CD4-positive, CD25-positive, alpha-beta regulatory T cell (primary cell): Measurements from ENCODE around the gene SLC5A9. TPM values are rescaled to one million over a fixed set of nuclear protein-coding genes. Genes with fewer than 3 reads are reported as not detected.

Experiments
- ATAC-seq, 2 donors: fragments of 150-1000 bp; cut with Tn5 transposase; one replicate each; pipeline ENCODE4 v1.10.0; 2021; ENCODE audit warnings: low read depth in 2 of 2, moderate number of reproducible peaks in 2 of 2, moderate library complexity in 1 of 2
- DNase-seq, 3 donors: peaks; one replicate each; pipeline versions ENCODE4 v3.0.0 to v3.0.0-alpha.2; 2012 to 2022; ENCODE audit warnings: mixed read lengths in 1 of 3
- H3K27ac ChIP-seq: one replicate; pipeline ENCODE4 v1.7.0; 2013; ENCODE audit warnings: mild to moderate bottlenecking, low read length; ENCODE audit not compliant: insufficient read depth, poor library complexity, severe bottlenecking
- H3K27me3 ChIP-seq: one replicate; pipeline ENCODE4 v1.7.0; 2013; ENCODE audit warnings: low read length; ENCODE audit not compliant: control insufficient read depth, insufficient read depth
- H3K36me3 ChIP-seq: one replicate; pipeline ENCODE4 v1.7.0; 2013; ENCODE audit warnings: mild to moderate bottlenecking, low read length, moderate library complexity; ENCODE audit not compliant: control insufficient read depth, insufficient read depth
- H3K4me1 ChIP-seq: 2 replicates; pipeline ENCODE4 v1.7.0; 2013; ENCODE audit warnings: mild to moderate bottlenecking, low read length; ENCODE audit not compliant: insufficient read depth, control insufficient read depth, poor library complexity, severe bottlenecking
- H3K4me3 ChIP-seq: one replicate; pipeline ENCODE4 v1.7.0; 2013; ENCODE audit warnings: low read depth, mild to moderate bottlenecking, low read length, moderate library complexity
- H3K9me3 ChIP-seq, 2 experiments: 1 replicate in 1 of 2; 2 replicates in 1 of 2; pipeline ENCODE4 v1.7.0; 2013; ENCODE audit warnings: low read length in 2 of 2, mild to moderate bottlenecking in 1 of 2, moderate library complexity in 1 of 2; ENCODE audit not compliant: control insufficient read depth in 2 of 2
- H3K27ac Mint-ChIP-seq, 3 donors: one replicate each; pipeline ENCODE4 v1.8.0; 2020 to 2022; ENCODE audit warnings: mild to moderate bottlenecking in 3 of 3, mixed read lengths in 3 of 3, moderate library complexity in 2 of 3
- H3K27me3 Mint-ChIP-seq: one replicate; pipeline ENCODE4 v1.8.0; 2022; ENCODE audit warnings: mild to moderate bottlenecking, mixed read lengths
- H3K36me3 Mint-ChIP-seq: one replicate; pipeline ENCODE4 v1.8.0; 2020; ENCODE audit warnings: mixed read lengths
- H3K4me1 Mint-ChIP-seq, 4 donors: one replicate each; pipeline ENCODE4 v1.8.0; 2020 to 2022; ENCODE audit warnings: mixed read lengths in 4 of 4, mild to moderate bottlenecking in 1 of 4
- H3K4me3 Mint-ChIP-seq, 4 donors: one replicate each; pipeline ENCODE4 v1.8.0; 2020 to 2022; ENCODE audit warnings: mild to moderate bottlenecking in 4 of 4, mixed read lengths in 4 of 4, moderate library complexity in 3 of 4
- H3K9me3 Mint-ChIP-seq, 7 donors: one replicate each; pipeline ENCODE4 v1.8.0; 2020 to 2022; ENCODE audit warnings: mixed read lengths in 7 of 7, mild to moderate bottlenecking in 3 of 7, moderate library complexity in 2 of 7
- polyA plus RNA-seq, 4 donors: library from polyadenylated mRNA; unstranded; fragments of 300-500 nt; fragmentation: Illumina TruSeq; gene quantifications; one replicate each; pipeline ENCODE4 v1.2.3, GENCODE V29; 2021
- total RNA-seq: library from RNA; stranded (reverse); gene quantifications from one replicate; pipeline ENCODE4 v1.2.3, GENCODE V29; 2022

SLC5A9 gene
- total RNA-seq: not detected
- polyA plus RNA-seq: not detected

DNA sequence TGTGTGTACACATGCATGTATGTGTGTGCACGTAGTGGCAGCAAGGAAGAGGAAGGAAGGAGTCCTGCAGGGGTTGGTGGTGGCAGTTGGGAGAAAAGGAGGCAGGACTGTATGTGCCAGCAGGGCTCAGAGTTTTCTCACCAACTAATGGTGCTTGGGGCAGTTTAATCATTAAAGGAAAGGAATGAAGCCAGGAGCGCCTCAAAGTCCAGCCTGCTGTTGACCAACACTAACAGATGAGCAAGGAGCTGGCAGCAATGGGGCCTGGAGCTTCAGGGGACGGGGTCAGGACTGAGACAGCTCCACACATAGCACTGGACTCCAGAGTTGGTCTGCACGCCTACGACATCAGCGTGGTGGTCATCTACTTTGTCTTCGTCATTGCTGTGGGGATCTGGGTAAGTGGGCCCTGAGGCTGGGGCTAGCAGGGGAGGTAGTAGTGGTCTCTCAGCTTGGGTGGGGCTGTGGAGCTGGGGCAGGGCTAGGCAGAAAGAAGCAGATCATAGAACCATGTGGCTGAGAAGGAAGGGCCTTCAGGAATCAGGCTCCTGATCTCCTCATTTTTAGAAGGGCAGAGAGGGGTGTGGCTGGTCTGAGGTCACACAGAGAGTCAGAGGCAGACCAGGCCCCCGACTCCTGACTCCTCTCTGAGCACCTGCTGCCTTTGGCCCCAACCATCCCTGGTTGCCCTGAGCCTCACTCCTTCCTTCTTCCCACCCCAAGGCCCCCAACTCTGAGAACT, at the start of gene SLC5A9:
SLC5A9 (plus strand) TSS at position 216 of the 742 bp plus-strand sequence; CDS start at position 237, 21 bp downstream.
- H3K4me1 ChIP-seq: peaks cover 4% of the 10 kb centered on the region
- no peaks in the 10 kb centered on the region for H3K36me3 ChIP-seq
- peaks cover 5% of the 10 kb centered on the region for H3K27me3 Mint-ChIP-seq

DNA sequence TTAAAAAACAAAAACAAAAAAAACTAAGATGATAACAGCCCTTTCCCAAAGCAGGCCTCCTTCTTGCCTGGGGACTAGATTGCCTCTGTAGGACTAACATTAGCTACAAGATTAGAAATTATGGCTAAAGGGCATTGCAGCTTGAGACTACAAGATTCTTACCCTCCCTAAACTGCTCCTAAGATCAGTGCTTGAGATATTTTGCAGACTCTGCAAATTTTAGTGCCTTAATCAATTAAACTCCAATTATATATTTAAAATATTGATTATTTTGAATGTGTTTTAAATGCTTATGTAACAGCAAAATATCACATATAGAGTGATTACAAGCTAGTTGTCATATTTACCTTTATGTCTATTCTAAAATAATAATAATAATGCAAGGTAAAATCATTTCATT, 47.4 kb upstream of the SLC5A9 start:
- no peak for ATAC-seq
- H3K27me3 Mint-ChIP-seq: no peaks in the 10 kb centered on the region
- no peaks in the 10 kb centered on the region for H3K4me1 Mint-ChIP-seq

More for the DNA sequence above, at the start of gene SLC5A9:
- Histone ChIP-seq H3K4me3 (no peak within 1 kb of the TSS), H3K9me3 (no peaks in the 10 kb centered on the region), H3K27me3 (no peaks in the 10 kb centered on the region), H3K27ac (no peak within 1 kb of the TSS)
- Mint-ChIP-seq H3K9me3 (no peaks in the 10 kb centered on the region), H3K27ac (no peak within 1 kb of the TSS), H3K4me1 (no peaks in the 10 kb centered on the region), H3K36me3 (no peaks in the 10 kb centered on the region), H3K4me3 (no peak within 1 kb of the TSS)
- no peak for DNase-seq
- no peak for ATAC-seq

DNA sequence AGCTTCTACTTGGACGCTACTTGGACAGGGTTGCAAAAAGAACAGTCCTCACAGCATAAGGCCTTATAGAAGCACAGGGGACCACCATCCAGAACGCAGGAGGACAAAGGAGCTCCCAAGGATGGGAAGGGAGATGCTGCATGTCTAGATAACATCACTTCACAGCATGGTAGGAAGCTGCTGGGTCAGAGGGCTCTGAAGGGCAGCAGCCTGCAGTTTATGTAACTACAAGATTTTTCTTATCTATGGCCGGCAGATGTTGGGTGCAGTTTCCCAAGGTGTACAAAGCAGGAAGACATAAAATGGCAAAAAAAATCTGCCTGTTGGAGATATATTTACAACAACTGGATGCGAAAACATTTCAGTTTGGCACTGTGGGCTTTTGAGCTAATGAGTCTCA, 45.3 kb upstream of the SLC5A9 start:
- Histone ChIP-seq H3K27ac (no peak overlapping the region), H3K9me3 (no peaks in the 10 kb centered on the region), H3K4me1 (no peaks in the 10 kb centered on the region), H3K27me3 (no peaks in the 10 kb centered on the region), H3K36me3 (no peaks in the 10 kb centered on the region), H3K4me3 (no peak overlapping the region)
- ATAC-seq: no peak
- Mint-ChIP-seq H3K27me3 (no peaks in the 10 kb centered on the region), H3K36me3 (no peaks in the 10 kb centered on the region), H3K4me3 (no peak overlapping the region), H3K4me1 (no peaks in the 10 kb centered on the region), H3K27ac (no peak overlapping the region), H3K9me3 (peaks cover 0 to 8% (median 0%) of the 10 kb centered on the region in 7 donors)
- DNase-seq: no peak

More for the DNA sequence above, 47.4 kb upstream of the SLC5A9 start:
- no peak overlapping the region for H3K27ac ChIP-seq
- no peak for DNase-seq
- no peak overlapping the region for H3K4me3 Mint-ChIP-seq
- no peaks in the 10 kb centered on the region for H3K27me3 ChIP-seq
- no peaks in the 10 kb centered on the region for H3K9me3 ChIP-seq
- H3K4me1 ChIP-seq: no peaks in the 10 kb centered on the region
- H3K9me3 Mint-ChIP-seq: peaks cover 0 to 17% (median 5%) of the 10 kb centered on the region in 7 donors
- no peak overlapping the region for H3K27ac Mint-ChIP-seq
- H3K4me3 ChIP-seq: no peak overlapping the region
- no peaks in the 10 kb centered on the region for H3K36me3 Mint-ChIP-seq
- no peaks in the 10 kb centered on the region for H3K36me3 ChIP-seq

DNA sequence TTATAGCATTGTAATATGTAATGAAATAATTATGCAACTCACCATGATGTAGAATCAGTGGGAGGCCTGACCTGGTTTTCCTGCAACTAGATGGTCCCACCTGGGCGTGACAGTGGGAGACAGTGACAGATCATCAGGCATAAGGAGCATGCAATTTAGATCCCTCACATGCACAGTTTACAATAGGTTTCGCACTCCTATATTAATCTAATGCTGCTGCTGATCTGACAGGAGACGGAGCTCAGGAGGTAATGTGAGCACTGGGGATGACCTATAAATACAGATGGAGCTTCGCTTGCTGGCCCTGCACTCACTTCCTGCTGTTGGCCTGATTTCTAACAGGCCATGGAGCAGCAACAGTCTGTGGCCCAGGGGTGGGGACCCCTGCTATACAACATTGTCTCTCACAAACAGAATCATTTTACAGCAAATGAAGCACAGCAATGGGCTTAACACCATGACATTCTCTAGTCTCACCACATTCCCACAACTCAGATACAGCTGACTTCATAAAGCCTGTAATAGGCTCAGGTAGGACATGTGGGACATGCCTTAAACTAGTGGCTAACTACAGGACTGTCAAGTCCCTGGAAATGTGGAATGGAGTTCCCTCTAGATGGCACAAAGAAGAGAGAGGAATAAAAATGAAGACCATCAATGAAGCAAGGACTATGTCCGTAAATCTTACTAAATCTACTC, 40.7 kb upstream of the SLC5A9 start:
- H3K9me3 Mint-ChIP-seq: no peaks in the 10 kb centered on the region
- ATAC-seq: no peak

DNA sequence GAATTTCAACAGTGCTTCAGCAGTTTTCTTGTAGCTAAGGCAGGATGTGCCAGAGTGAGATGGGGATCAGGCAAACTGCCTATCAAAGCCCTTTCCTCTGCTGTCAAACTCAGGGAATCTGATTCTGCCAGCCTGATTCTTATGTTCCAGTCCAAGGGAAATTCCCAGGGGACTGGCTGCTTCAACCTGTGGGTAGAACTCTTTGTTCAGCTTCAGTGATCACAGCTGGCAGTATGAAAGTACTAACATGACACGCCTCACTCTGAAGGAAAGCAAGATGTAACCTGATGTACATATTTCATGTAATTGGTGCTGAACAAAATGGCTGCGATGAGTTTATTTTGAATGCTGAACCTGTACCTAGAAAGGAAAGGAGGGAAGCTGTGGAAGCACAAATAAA, 40.1 kb upstream of the SLC5A9 start:
- Mint-ChIP-seq H3K27ac (no peak overlapping the region), H3K27me3 (no peaks in the 10 kb centered on the region), H3K9me3 (peaks cover 0 to 3% (median 0%) of the 10 kb centered on the region in 7 donors), H3K4me3 (no peak overlapping the region), H3K4me1 (no peaks in the 10 kb centered on the region), H3K36me3 (no peaks in the 10 kb centered on the region)
- DNase-seq: no peak
- Histone ChIP-seq H3K9me3 (no peaks in the 10 kb centered on the region), H3K27me3 (no peaks in the 10 kb centered on the region), H3K36me3 (no peaks in the 10 kb centered on the region), H3K4me1 (no peaks in the 10 kb centered on the region), H3K4me3 (no peak overlapping the region), H3K27ac (no peak overlapping the region)
- no peak for ATAC-seq

More for the DNA sequence above, 40.7 kb upstream of the SLC5A9 start:
- H3K4me3 Mint-ChIP-seq: no peak overlapping the region
- H3K27me3 ChIP-seq: no peaks in the 10 kb centered on the region
- no peaks in the 10 kb centered on the region for H3K27me3 Mint-ChIP-seq
- H3K4me3 ChIP-seq: no peak overlapping the region
- no peak for DNase-seq
- H3K4me1 Mint-ChIP-seq: no peaks in the 10 kb centered on the region
- H3K27ac Mint-ChIP-seq: no peak overlapping the region
- no peaks in the 10 kb centered on the region for H3K36me3 Mint-ChIP-seq
- H3K36me3 ChIP-seq: no peaks in the 10 kb centered on the region
- H3K4me1 ChIP-seq: no peaks in the 10 kb centered on the region
- no peak overlapping the region for H3K27ac ChIP-seq
- no peaks in the 10 kb centered on the region for H3K9me3 ChIP-seq

DNA sequence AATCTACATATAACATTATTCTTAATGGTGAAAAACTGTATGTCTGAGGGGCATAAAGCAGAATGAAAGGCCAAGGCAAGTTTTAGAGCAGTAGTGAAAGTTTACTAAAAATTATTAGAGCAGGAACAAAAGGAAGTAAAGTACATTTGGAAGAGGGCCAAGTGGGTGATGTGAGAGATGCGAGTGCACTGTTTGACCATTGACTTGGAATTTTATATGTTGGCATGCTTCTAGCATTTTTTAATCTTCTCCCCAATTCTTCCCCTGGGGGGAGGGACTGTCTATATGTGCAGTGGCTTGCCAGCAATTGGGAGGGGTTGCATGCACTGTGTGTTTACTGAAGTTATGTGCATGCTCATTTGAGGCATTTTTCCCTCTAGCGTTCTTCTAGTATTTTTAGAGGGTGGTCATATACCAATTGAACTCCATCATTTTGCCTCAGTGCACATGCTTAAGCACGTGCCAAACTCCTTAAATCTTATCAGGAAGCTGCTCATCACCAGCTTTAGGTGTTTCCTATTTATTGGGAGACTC, 36.1 kb upstream of the SLC5A9 start:
- no peaks in the 10 kb centered on the region for H3K36me3 ChIP-seq
- no peak overlapping the region for H3K27ac Mint-ChIP-seq
- H3K9me3 ChIP-seq: peaks cover 8 to 10% of the 10 kb centered on the region in 2 experiments
- no peak overlapping the region for H3K27ac ChIP-seq
- no peaks in the 10 kb centered on the region for H3K27me3 ChIP-seq
- ATAC-seq: no peak
- H3K4me3 ChIP-seq: no peak overlapping the region
- H3K36me3 Mint-ChIP-seq: no peaks in the 10 kb centered on the region
- H3K27me3 Mint-ChIP-seq: peaks cover 5% of the 10 kb centered on the region
- H3K4me3 Mint-ChIP-seq: no peak overlapping the region
- no peak for DNase-seq
- H3K4me1 ChIP-seq: no peaks in the 10 kb centered on the region
- peaks cover 0 to 14% (median 5%) of the 10 kb centered on the region in 7 donors for H3K9me3 Mint-ChIP-seq
- no peaks in the 10 kb centered on the region for H3K4me1 Mint-ChIP-seq

DNA sequence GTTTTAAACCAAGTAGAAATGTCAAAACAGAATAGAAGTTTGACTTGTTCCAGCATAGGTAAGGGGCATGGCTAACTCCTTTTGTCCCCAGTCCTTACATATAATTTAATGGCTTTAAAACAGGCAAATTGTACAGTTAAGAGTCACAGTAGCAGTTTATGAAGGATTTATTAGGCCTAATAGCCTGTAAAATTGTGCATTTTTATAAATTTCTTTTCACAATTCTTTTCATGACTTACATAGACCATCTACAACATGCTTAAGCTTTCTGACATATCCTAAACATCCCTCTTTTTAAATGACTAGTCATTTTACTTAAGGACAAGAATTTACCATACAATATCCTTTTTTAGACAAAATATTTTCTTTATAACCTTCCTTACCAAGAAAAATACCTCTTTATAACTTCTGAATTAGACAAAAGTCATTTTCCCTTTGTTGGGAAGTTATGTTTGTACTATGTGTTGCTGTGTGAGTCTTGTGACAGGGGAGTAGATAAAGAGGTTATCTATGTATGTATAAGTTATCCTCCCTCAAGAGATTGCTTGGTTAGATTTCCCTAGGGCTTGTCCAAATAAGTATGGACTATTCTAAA, 34.5 kb upstream of the SLC5A9 start:
- H3K27ac ChIP-seq: no peak overlapping the region
- no peak for DNase-seq
- Mint-ChIP-seq H3K4me1 (no peaks in the 10 kb centered on the region), H3K9me3 (peaks cover 0 to 14% (median 5%) of the 10 kb centered on the region in 7 donors), H3K4me3 (no peak overlapping the region), H3K27me3 (peaks cover 5% of the 10 kb centered on the region), H3K36me3 (no peaks in the 10 kb centered on the region), H3K27ac (no peak overlapping the region)
- no peaks in the 10 kb centered on the region for H3K27me3 ChIP-seq
- H3K4me1 ChIP-seq: no peaks in the 10 kb centered on the region
- peaks cover 8 to 10% of the 10 kb centered on the region in 2 experiments for H3K9me3 ChIP-seq
- no peaks in the 10 kb centered on the region for H3K36me3 ChIP-seq
- H3K4me3 ChIP-seq: no peak overlapping the region
- ATAC-seq: no peak
